ENCODE measurements around the gene ITGB3.
"Not testable (repeated sequence)": the region's sequence is repeated elsewhere in the genome, so short reads cannot be mapped to it uniquely, and the experiment has no call there.

Gene ITGB3

GRCh38 chr17:47253541-47254402 is at the start of gene ITGB3:
Gene ITGB3 (plus strand): TSS chr17:47253827. CDS start chr17:47253862, 35 bp downstream.
- peak; percentile 58 for DNase-seq

GRCh38 chr17:47203984-47204721 is 49.5 kb upstream of the ITGB3 start:
- peak; percentile 63 for DNase-seq

DNA sequence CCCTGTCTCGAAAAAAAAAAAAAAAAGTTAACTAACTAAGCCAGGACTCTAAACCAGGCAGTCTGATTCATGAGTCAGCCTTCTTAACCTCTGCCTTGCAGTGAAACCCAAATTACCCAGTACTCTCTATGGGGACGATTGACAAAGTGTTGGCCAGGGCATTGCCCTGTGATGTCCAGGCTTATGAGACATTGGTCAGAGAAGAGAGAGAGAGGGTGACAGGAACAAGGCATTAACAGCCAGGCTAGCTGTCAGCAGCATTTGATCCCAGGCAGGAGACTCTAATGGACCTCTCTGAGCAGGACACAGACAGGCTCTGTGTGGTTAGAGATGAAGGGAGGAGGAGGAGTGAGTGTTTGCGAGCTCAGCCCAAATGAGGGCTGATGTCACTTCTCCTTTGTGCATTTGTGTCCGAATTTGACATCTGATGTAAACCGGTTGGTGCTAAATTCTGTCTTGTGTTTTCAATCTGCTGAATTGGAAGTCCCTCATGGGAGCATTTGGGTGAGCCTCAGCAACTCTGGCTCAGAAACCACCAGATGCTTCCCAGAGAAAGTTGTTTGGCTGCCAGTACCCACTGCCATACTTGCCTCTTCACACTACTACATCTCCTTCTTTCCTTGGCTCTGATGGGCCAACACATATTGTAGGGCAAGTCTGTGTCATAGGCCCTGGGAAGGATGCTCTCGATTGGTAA is 48.8 kb upstream of the ITGB3 start:
- DNase-seq: peak; percentile 51

DNA sequence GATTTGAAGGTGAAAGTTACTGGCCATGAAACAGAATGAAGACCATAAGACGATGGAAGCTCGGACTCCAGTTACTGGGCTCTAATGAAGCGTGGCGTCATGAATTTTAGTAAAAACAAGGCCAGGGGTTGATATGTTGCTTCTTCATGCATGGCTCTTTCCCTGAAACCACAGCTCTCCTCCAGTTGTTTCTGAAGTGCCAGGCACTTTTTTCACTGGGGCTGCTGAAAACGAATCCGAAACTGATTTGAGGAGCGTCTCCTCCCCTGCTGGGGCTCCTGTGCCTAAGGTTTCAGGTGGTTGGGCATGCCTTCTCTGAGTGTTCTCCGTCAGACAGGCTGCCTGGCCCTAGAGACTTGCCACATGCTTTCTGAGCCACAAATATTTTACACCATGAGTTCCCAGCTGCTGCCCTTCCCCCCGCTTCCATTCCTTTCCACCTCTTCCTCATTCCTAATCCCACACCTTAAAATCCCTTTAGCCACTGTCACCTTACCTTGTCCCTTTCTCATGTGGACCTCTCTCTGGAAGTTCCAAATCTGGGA is 48.1 kb upstream of the ITGB3 start:
- peak; percentile 78 for DNase-seq

DNA sequence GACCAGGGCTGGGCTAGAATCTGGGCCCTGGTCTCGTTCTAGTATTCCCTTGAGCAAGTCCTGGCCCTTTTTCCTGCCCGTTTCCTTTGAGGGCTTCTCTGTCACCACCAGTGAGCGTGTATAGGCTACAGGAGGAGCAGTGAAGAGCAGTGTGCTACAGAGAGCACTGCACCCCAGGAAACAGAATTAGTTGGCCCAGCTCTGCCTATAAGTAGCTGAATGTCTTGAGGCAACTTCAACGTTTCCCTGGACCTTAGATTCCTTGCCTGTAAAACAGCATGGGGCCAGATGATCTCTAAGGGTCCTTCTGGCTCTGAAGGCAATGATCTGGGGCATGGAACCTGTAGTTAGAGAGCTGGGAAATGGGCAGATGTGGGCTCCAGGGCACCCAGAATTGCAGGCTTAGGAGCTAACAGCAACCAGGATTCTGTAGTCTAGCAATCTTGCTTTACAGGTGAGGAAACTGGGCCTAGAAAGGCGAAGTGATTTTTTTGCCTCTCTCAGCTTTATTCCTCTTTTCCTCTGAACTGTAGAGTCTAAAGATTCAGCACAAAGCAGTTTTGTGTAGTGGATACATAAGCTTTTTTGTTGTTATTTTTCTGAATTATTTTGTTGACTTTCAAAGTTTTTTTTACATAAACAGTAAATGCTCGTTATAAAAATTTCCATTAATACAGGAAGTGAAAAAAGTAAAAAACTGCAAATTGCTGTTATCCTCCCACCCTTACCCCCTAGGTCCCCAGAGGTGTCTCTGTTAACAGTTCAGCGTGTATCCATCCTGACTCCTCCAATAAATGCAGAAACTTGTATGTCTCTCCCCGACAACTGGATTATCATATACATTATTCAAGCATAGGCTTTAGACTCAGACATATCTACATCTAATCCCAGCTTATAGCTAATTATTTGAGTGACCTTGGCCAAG is 46.2 kb upstream of the ITGB3 start:
- no peak for DNase-seq

GRCh38 chr17:47208744-47209488 is 44.7 kb upstream of the ITGB3 start, which contains the start of gene MYL4:
Gene MYL4 (plus strand): TSS chr17:47209348. CDS start chr17:47209423, 75 bp downstream.
- no peak for DNase-seq

DNA sequence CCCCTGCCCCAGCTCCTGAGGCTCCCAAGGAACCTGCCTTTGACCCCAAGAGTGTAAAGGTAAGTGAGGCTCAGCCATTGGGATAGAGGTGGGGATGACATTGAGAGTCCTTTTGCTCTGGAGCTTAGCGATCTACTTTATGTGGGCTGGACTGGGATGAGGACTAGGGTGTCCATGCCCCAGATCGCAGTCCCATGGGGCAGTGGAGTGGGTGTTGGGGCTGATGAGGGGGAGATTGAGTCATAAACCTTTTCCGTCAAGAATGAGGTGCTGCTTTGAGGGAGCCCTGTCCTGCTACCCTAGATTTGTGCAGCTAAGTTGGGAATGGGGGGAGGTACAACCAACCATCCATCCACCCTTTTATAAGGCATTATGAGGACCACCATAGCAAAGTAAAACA is 44.1 kb upstream of the ITGB3 start:
- no peak for DNase-seq

- DNase-seq: no peak
Observed at GRCh38 chr17:47210105-47210504, 43.5 kb upstream of the ITGB3 start.

DNA sequence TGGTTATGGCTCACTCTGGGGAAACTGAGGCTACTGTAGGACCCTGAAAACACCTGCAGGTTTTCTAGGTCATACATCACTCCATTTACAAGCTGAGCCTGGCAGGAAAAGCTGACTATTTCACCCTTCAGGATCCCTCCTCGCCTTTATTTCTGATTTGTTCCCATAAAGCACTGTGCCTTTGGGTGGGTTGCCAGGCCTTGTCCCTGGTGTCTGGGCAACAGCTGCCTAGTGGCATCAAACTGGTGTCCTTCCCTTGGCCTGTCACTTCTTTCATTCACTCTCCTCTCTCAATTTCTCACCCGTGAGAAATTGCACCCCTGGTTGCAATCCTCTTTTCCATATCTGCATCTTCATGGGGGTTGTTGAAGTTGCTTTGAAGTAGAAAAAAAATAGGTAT is 42.8 kb upstream of the ITGB3 start:
- no peak for DNase-seq

GRCh38 chr17:47212458-47212857 is 41.2 kb upstream of the ITGB3 start:
- DNase-seq: no peak

DNA sequence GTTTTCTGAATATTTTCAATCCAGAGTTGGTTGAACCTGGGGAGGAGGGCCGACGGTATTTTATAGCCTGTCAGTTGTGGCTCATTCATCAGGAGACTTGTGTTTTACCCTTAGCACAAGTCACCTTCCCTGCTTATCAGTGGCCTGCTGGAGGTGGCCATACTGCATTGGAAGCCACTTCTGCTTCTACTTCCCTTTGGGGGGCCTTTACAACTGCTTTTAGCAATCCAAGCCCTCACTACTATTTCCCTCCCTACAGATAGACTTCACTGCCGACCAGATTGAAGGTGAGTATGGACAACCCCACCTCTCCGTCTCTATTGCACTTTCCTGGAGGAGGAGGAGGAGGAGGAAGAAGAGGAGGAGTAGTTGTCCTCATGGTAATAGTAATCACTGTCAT is 40.1 kb upstream of the ITGB3 start:
- DNase-seq: no peak

GRCh38 chr17:47214931-47215330 is 38.7 kb upstream of the ITGB3 start:
- no peak for DNase-seq

DNA sequence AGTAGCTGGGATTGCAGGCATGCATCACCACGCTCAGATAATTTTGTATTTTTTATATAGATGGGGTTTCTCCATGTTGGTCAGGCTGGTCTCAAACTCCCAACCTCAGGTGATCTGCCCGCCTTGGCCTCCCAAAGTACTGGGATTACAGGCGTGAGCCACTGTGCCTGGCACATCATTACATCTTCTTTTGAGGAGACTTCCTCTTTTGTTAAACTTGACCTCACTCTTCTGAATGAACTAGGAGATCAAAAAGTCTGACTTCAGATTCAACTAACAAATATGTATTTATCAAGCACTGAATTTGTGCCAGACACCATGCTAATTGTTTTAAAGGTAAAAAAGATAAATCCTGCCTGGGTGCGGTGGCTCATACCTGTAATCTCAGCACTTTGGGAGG is 36.8 kb upstream of the ITGB3 start:
- not testable (repeated sequence) for DNase-seq

- DNase-seq: peak; percentile 53
Observed at GRCh38 chr17:47217279-47217678, 36.3 kb upstream of the ITGB3 start.

- DNase-seq: no peak
Observed at GRCh38 chr17:47218896-47219430, 34.7 kb upstream of the ITGB3 start.

GRCh38 chr17:47219621-47220475 is 33.8 kb upstream of the ITGB3 start:
- no peak for DNase-seq

GRCh38 chr17:47220531-47220999 is 33.1 kb upstream of the ITGB3 start:
- peak; percentile 46 for DNase-seq

GRCh38 chr17:47221154-47221553 is 32.5 kb upstream of the ITGB3 start:
- DNase-seq: no peak

DNA sequence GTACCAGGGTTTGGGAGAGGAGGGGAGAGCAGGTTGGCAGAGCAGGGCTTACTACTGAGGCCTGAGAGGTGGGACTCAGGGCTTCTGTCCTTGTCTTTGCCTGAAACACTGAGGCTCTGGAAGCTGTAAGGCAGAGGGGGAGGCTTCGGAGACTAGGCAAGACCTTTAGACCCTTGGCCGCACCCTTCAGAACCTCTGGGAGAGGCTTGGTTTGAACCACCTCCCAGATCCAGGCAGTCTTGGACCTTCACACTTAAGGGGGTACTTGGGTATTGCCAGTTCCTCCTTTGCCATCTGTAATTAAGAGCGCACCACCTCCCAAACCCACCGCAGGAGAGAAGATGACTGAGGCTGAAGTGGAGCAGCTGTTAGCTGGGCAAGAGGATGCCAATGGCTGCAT is 31.6 kb upstream of the ITGB3 start:
- DNase-seq: no peak

GRCh38 chr17:47223007-47223406 is 30.6 kb upstream of the ITGB3 start:
- DNase-seq: no peak
